Esophagus squamous epithelium (tissue), 5 donors: Measurements from ENCODE around the gene DHRS3. TPM values are rescaled to one million over a fixed set of nuclear protein-coding genes. Genes with fewer than 3 reads are reported as not detected.

Experiments used
- DNase-seq: peaks from one replicate; lab custom pipeline; 2025; lab: John Stamatoyannopoulos, UW
- H3K27ac ChIP-seq, 4 donors: fragments of 200-600 bp; sonication (generic); one replicate each; pipeline ENCODE4 v1.5.1; 2016 to 2019; ENCODE audit warnings: mild to moderate bottlenecking in 1 of 4
- H3K27me3 ChIP-seq, 4 donors: fragments of 200-600 bp; sonication (generic); 1 replicate in 3 of 4; 2 replicates in 1 of 4; pipeline versions ENCODE4 v1.5.1 to v1.6.0; 2017 to 2021; ENCODE audit warnings: antibody characterized with exemption in 1 of 4
- H3K36me3 ChIP-seq, 3 donors: fragments of 200-600 bp; sonication (generic); one replicate each; pipeline ENCODE4 v1.5.1; 2016 to 2019
- H3K4me1 ChIP-seq, 3 donors: fragments of 200-600 bp; sonication (generic); one replicate each; pipeline ENCODE4 v1.5.1; 2017 to 2019
- H3K4me3 ChIP-seq, 4 donors: fragments of 200-600 bp; sonication (generic); 1 replicate in 3 of 4; 2 replicates in 1 of 4; pipeline ENCODE4 v1.5.1; 2016 to 2019; ENCODE audit warnings: mild to moderate bottlenecking in 2 of 4, moderate library complexity in 1 of 4
- H3K9me3 ChIP-seq, 3 donors: fragments of 200-600 bp; sonication (generic); one replicate each; pipeline ENCODE4 v1.5.1; 2016 to 2019
- POLR2A ChIP-seq, 4 donors: fragments of 450-650 bp; IDR thresholded peaks; one replicate each; pipeline ENCODE4 v1.6.1; 2017; ENCODE audit warnings: antibody characterized with exemption in 4 of 4, mild to moderate bottlenecking in 4 of 4, moderate library complexity in 3 of 4
- WGBS, 2 donors: methylation state at CpG; one replicate each; pipeline ENCODE4 v1.1.5; 2018; 5-methylcytosine and 5-hydroxymethylcytosine counted together
- intact Hi-C: fragments of 100-400 bp; cut with DNase I; formaldehyde crosslinking; loops from one replicate; pipeline ENCODE4 v1.15.0; 2022
- total RNA-seq, 4 donors: library from RNA; depleted of rRNA; stranded (reverse); fragments of >200 nt; gene quantifications; one replicate each; pipeline ENCODE4 v1.1.0, GENCODE V29; 2016
- TF ChIP-seq, protein P1 (sequence below), 6 experiments: fragments of 450-650 bp in 4 of 6; fragments of 200-600 bp in 2 of 6; sonication (generic) in 2 of 6; IDR thresholded peaks; one replicate each; pipeline ENCODE4 v1.5.1; 2016 to 2019; ENCODE audit warnings: antibody characterized with exemption in 6 of 6, mild to moderate bottlenecking in 4 of 6, moderate library complexity in 4 of 6
- donor health status: DM: yes; HTN: yes; CAD: no.

Gene DHRS3
- total RNA-seq, 4 donors from 2014 or later, result 87.7 to 166 (median 117) TPM

DNA sequence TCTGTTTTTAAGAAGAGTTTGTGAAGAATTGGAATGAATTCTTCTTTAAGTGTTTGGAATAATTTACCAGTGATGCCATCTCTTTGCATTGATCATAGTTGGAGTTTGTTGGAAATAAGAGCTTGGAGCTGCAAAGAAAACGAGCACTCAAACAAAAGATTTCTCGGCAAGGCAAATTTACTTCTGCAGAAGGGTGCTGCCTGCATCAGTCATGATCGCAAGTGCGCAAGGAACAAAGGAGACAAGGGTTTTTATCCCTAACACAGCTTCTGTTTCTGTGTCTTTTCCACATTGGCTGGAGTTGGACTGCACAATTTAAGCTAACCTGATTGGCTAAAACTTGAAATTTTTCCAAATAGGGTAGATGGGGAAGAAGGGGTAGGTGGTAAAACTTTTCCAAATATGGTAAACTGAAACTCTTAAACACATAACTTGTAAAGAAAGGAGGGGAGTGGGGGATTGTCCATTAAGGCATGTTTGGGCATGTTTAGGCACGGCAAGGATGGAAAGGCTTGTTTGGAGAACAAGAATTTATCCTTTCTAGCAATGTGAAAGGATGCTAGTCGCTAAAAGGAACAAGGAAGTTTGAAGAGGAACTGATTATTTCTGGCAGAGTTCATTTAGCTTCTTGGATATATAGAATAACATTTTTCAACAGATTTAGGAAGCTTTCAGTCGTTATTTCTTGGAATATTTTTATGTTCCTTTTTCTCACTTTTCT lies 22.4 kb upstream of the DHRS3 start:
- peaks cover 0 to 30% (median 17%) of the 10 kb centered on the region in 3 donors for H3K9me3 ChIP-seq
- no peak overlapping the region for H3K4me3 ChIP-seq
- TF ChIP-seq, protein P1, sequence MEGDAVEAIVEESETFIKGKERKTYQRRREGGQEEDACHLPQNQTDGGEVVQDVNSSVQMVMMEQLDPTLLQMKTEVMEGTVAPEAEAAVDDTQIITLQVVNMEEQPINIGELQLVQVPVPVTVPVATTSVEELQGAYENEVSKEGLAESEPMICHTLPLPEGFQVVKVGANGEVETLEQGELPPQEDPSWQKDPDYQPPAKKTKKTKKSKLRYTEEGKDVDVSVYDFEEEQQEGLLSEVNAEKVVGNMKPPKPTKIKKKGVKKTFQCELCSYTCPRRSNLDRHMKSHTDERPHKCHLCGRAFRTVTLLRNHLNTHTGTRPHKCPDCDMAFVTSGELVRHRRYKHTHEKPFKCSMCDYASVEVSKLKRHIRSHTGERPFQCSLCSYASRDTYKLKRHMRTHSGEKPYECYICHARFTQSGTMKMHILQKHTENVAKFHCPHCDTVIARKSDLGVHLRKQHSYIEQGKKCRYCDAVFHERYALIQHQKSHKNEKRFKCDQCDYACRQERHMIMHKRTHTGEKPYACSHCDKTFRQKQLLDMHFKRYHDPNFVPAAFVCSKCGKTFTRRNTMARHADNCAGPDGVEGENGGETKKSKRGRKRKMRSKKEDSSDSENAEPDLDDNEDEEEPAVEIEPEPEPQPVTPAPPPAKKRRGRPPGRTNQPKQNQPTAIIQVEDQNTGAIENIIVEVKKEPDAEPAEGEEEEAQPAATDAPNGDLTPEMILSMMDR (IDR thresholded peaks at IDR 0.05), result no peak
- TF ChIP-seq POLR2A (IDR thresholded peaks at IDR 0.05), result no peak
- H3K4me1 ChIP-seq, result peaks cover 0 to 7% (median 0%) of the 10 kb centered on the region in 3 donors
- intact Hi-C loops, result no loop called here
- DNase-seq, result no peak
- no peaks in the 10 kb centered on the region for H3K27me3 ChIP-seq
- no peaks in the 10 kb centered on the region for H3K36me3 ChIP-seq
- 86 to 87% methylated on average over 7 of the region's 7 CpGs for WGBS, 2 donors
- no peak overlapping the region for H3K27ac ChIP-seq

GRCh38 chr1:12637693-12638092 lies 19.7 kb upstream of the DHRS3 start:
- Histone ChIP-seq H3K4me1 (peaks cover 0 to 7% (median 0%) of the 10 kb centered on the region in 3 donors), H3K27me3 (no peaks in the 10 kb centered on the region), H3K9me3 (peaks cover 0 to 30% (median 17%) of the 10 kb centered on the region in 3 donors), H3K4me3 (no peak overlapping the region), H3K36me3 (no peaks in the 10 kb centered on the region), H3K27ac (no peak overlapping the region)
- DNase-seq, result no peak
- WGBS, 2 donors, result 78 to 94% methylated on average over 7 to 8 of the region's 8 CpGs
- intact Hi-C loops, result no loop called here
- TF ChIP-seq POLR2A (IDR thresholded peaks at IDR 0.05), result no peak
- TF ChIP-seq, protein P1 (IDR thresholded peaks at IDR 0.05), result no peak

DNA sequence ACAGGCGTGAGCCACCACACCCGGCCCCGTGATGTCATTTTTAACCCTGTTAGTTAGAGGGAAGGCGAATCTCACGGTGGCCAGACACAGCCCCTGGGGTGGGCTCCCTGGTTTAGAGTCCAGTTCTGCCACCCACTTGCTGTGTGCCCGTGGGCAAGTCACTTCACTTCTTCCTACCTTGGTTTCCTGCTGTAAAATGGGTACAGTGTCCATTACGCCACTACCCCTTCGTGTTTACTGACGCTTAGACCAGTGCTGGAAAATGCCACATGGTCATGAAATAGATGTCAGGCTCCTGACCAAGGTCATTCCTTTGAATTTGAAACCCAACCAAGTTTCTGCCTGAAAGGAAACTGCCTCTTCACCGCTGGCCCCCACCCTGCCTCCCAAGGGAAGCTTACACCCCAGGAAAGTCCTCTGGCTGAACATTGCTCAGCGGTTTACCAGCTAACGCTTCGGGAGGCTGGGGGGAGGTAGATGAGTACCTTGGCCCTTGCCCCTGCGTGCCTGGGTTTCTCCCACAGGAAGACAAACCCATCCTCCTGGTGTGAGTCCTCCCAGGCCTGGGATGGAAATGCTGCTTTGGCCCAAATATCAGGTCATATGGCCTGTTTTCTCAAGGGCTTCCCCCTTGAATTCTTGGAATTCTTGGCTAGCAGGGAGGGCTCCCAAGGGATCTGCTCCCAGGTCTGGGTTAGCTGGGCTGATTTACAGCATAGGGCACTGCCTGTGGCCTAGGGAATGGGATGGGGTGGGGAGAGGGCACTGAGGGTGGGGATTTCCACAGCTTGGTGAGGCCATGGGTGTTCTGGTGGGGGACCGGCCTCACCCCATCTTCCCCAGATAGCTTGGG lies 18.3 kb upstream of the DHRS3 start:
- H3K27ac ChIP-seq, result no peak overlapping the region
- peaks cover 0 to 10% (median 0%) of the 10 kb centered on the region in 4 donors for H3K27me3 ChIP-seq
- WGBS, 2 donors, result 68 to 76% methylated on average over 7 of the region's 15 CpGs

GRCh38 chr1:12634696-12635202 lies 16.7 kb upstream of the DHRS3 start:
- Histone ChIP-seq H3K36me3 (no peaks in the 10 kb centered on the region), H3K4me1 (peaks cover 0 to 7% (median 0%) of the 10 kb centered on the region in 3 donors), H3K4me3 (no peak overlapping the region), H3K27ac (no peak overlapping the region), H3K9me3 (peaks cover 0 to 9% (median 7%) of the 10 kb centered on the region in 3 donors), H3K27me3 (peaks cover 0 to 25% (median 0%) of the 10 kb centered on the region in 4 donors)
- no peak for DNase-seq
- intact Hi-C loops, result no loop called here
- WGBS, 2 donors, result 81 to 87% methylated on average over 8 to 13 of the region's 18 CpGs
- TF ChIP-seq, protein P1 (IDR thresholded peaks at IDR 0.05), result no peak
- TF ChIP-seq POLR2A (IDR thresholded peaks at IDR 0.05), result no peak

More for the DNA sequence above, 18.3 kb upstream of the DHRS3 start:
- DNase-seq, result no peak
- Histone ChIP-seq H3K4me1 (peaks cover 0 to 7% (median 0%) of the 10 kb centered on the region in 3 donors), H3K4me3 (no peak overlapping the region), H3K9me3 (peaks cover 0 to 22% (median 17%) of the 10 kb centered on the region in 3 donors), H3K36me3 (no peaks in the 10 kb centered on the region)
- no peak for TF ChIP-seq POLR2A (IDR thresholded peaks at IDR 0.05)
- TF ChIP-seq, protein P1 (IDR thresholded peaks at IDR 0.05), result no peak
- intact Hi-C loops, result no loop called here
